Lower leg skin (tissue), 3 donors: ENCODE results near the gene PXYLP1.

Experiments used
- POLR2A ChIP-seq, 2 donors: fragments of 450-650 bp; IDR thresholded peaks; one replicate each; pipeline ENCODE4 v1.6.1; 2016 to 2017; ENCODE audit warnings: antibody characterized with exemption in 2 of 2, mild to moderate bottlenecking in 1 of 2, moderate library complexity in 1 of 2
- TF ChIP-seq, protein P1 (sequence below), 3 donors: fragments of 450-650 bp; IDR thresholded peaks; one replicate each; pipeline ENCODE4 v1.5.1; 2016; ENCODE audit warnings: antibody characterized with exemption in 3 of 3, mild to moderate bottlenecking in 3 of 3, moderate library complexity in 2 of 3

DNA sequence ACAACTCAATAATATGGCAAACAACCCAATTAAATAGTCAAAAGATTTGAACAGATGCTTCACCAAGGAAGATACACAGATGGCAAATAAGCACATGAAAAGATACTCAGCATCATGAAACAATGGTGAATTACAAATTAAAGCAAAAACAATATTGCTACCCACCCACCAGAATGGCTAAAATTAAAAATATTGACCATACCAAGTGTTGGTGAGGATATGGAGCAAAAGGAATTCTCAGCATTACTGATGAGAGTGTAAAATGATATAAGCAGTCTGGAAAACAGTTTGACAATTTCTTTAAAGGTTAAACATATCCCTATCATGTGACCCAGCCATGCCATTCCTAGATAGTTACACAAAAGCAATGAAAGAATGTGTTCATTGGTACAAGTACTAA lies 5.7 kb upstream of the PXYLP1 start:
- no peak for TF ChIP-seq POLR2A (IDR thresholded peaks at IDR 0.05)
- TF ChIP-seq, protein P1, sequence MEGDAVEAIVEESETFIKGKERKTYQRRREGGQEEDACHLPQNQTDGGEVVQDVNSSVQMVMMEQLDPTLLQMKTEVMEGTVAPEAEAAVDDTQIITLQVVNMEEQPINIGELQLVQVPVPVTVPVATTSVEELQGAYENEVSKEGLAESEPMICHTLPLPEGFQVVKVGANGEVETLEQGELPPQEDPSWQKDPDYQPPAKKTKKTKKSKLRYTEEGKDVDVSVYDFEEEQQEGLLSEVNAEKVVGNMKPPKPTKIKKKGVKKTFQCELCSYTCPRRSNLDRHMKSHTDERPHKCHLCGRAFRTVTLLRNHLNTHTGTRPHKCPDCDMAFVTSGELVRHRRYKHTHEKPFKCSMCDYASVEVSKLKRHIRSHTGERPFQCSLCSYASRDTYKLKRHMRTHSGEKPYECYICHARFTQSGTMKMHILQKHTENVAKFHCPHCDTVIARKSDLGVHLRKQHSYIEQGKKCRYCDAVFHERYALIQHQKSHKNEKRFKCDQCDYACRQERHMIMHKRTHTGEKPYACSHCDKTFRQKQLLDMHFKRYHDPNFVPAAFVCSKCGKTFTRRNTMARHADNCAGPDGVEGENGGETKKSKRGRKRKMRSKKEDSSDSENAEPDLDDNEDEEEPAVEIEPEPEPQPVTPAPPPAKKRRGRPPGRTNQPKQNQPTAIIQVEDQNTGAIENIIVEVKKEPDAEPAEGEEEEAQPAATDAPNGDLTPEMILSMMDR (IDR thresholded peaks at IDR 0.05) = no peak
